Loucy (cell line): ENCODE data around the gene SLC25A12.

Experiments
- H2AFZ ChIP-seq: fragments of 200-600 bp; sonication (generic); 2 replicates; pipeline ENCODE4 v1.6.0; 2016; ENCODE audit warnings: antibody characterized with exemption, mild to moderate bottlenecking, low read length, moderate library complexity
- H3F3A ChIP-seq: fragments of 200-600 bp; 2 replicates; pipeline ENCODE4 v1.6.0; 2016; ENCODE audit warnings: antibody characterized with exemption, low read depth, mild to moderate bottlenecking
- H3K27me3 ChIP-seq: fragments of 200-600 bp; sonication (generic); 2 replicates; pipeline ENCODE4 v1.6.1; 2014; ENCODE audit warnings: low read length, mild to moderate bottlenecking; ENCODE audit not compliant: insufficient read depth, poor library complexity, severe bottlenecking
- H3K36me3 ChIP-seq: fragments of 200-600 bp; sonication (generic); 2 replicates; pipeline ENCODE4 v1.6.1; 2016; ENCODE audit warnings: low read length; ENCODE audit not compliant: insufficient read depth
- H3K4me1 ChIP-seq: fragments of 200-600 bp; sonication (generic); 2 replicates; pipeline ENCODE4 v1.5.1; 2014; ENCODE audit warnings: low read length, mild to moderate bottlenecking; ENCODE audit not compliant: insufficient read depth, poor library complexity, severe bottlenecking
- H3K4me2 ChIP-seq: fragments of 200-600 bp; sonication (generic); 2 replicates; pipeline ENCODE4 v1.6.0; 2014; ENCODE audit warnings: antibody characterized with exemption, low read length, low read depth, mild to moderate bottlenecking; ENCODE audit not compliant: poor library complexity, severe bottlenecking
- H3K4me3 ChIP-seq: fragments of 200-600 bp; sonication (generic); 2 replicates; pipeline ENCODE4 v1.5.1; 2014; ENCODE audit warnings: low read length, mild to moderate bottlenecking, mixed read lengths; ENCODE audit not compliant: poor library complexity, severe bottlenecking
- H3K79me2 ChIP-seq: fragments of 200-600 bp; sonication (generic); 2 replicates; pipeline ENCODE4 v1.6.1; 2014; ENCODE audit warnings: low read length; ENCODE audit not compliant: insufficient read depth
- H3K9ac ChIP-seq: fragments of 200-600 bp; sonication (generic); 2 replicates; pipeline ENCODE4 v1.6.0; 2014; ENCODE audit warnings: mild to moderate bottlenecking, low read depth, low read length, moderate library complexity; ENCODE audit not compliant: poor library complexity, severe bottlenecking
- H3K9me2 ChIP-seq: fragments of 200-600 bp; sonication (generic); replicated peaks from 2 replicates; pipeline ENCODE4 v1.6.1; 2016; ENCODE audit warnings: low read depth, low read length, mixed read lengths
- H3K9me3 ChIP-seq: fragments of 200-600 bp; sonication (generic); 2 replicates; pipeline ENCODE4 v1.6.1; 2014; ENCODE audit warnings: mild to moderate bottlenecking, antibody characterized with exemption, low read length, low read depth; ENCODE audit not compliant: insufficient read depth
- H4K20me1 ChIP-seq: fragments of 200-600 bp; sonication (generic); 2 replicates; pipeline ENCODE4 v1.6.0; 2014; ENCODE audit warnings: antibody characterized with exemption, low read length, mild to moderate bottlenecking; ENCODE audit not compliant: insufficient read depth, poor library complexity, severe bottlenecking
- EZH2phosphoT487 ChIP-seq: fragments of 200-600 bp; IDR thresholded peaks from 2 replicates; pipeline ENCODE4 v1.6.1; 2018; ENCODE audit warnings: antibody characterized with exemption, mild to moderate bottlenecking, moderate library complexity, borderline replicate concordance
- TF ChIP-seq, protein P1 (sequence below): fragments of 200-600 bp; sonication (generic); conservative IDR thresholded peaks from 2 replicates; pipeline ENCODE4 v1.5.1; 2014; ENCODE audit warnings: mild to moderate bottlenecking, antibody characterized with exemption, low read length

The SLC25A12 gene

DNA sequence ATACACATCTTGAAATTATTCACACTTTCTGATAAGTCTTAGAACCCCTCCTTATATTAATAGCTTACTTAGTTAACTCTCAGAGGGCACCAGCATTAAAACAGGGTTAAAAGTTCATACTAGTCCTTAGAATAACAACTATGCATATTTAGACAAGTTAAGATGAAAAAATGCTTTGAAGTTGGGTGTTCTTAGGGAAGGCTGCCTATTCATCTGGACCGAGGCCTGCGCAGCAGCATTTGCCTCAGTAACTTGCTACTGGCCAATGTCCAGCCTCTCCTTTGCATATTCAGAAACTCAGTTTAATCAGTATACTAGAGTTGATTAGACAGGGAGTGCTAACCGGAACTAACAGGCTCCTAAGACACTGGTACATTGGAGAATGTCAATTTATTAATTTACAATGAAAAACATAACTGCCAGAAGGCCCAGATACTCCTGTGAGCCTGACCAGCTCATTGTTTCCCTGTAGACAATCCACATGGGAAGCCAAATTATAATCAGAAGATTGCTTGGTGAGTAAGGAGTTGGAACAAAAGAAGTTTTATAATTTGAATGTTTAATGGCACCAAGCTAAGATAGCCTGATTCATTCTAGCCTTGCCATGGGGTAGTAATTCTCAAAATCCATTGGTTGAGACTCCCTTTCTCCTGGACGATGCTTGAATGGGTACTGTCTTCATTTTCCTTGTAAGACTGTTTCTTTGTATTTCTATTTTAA lies 157.9 kb downstream of the SLC25A12 start:
- no peaks in the 10 kb centered on the region for H3K9me3 ChIP-seq
- no peaks in the 10 kb centered on the region for H4K20me1 ChIP-seq
- no peaks in the 10 kb centered on the region for H3K27me3 ChIP-seq
- H3K4me3 ChIP-seq: no peak overlapping the region
- no peak overlapping the region for H3K4me2 ChIP-seq
- TF ChIP-seq, protein P1, sequence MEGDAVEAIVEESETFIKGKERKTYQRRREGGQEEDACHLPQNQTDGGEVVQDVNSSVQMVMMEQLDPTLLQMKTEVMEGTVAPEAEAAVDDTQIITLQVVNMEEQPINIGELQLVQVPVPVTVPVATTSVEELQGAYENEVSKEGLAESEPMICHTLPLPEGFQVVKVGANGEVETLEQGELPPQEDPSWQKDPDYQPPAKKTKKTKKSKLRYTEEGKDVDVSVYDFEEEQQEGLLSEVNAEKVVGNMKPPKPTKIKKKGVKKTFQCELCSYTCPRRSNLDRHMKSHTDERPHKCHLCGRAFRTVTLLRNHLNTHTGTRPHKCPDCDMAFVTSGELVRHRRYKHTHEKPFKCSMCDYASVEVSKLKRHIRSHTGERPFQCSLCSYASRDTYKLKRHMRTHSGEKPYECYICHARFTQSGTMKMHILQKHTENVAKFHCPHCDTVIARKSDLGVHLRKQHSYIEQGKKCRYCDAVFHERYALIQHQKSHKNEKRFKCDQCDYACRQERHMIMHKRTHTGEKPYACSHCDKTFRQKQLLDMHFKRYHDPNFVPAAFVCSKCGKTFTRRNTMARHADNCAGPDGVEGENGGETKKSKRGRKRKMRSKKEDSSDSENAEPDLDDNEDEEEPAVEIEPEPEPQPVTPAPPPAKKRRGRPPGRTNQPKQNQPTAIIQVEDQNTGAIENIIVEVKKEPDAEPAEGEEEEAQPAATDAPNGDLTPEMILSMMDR: no peak
- no peak for TF ChIP-seq EZH2phosphoT487
- H3K9me2 ChIP-seq: no peaks in the 10 kb centered on the region
- no peaks in the 10 kb centered on the region for H3F3A ChIP-seq
- H2AFZ ChIP-seq: no peak overlapping the region
- peaks cover 60% of the 10 kb centered on the region for H3K36me3 ChIP-seq
- H3K9ac ChIP-seq: no peak overlapping the region
- peaks cover 7% of the 10 kb centered on the region for H3K4me1 ChIP-seq
- H3K79me2 ChIP-seq: no peaks in the 10 kb centered on the region
